Measurements from ENCODE around the gene PCDHGA8. TPM values are rescaled to one million over a fixed set of nuclear protein-coding genes. Genes with fewer than 3 reads are reported as not detected.
"Not testable (repeated sequence)": the region's sequence is repeated elsewhere in the genome, so short reads cannot be mapped to it uniquely, and the experiment has no call there.

PCDHGA8 gene
- total and polyA plus RNA-seq, 2 of the 13 experiments (the other 11 are each of a cell fraction or from before 2014, with no cell fraction given) = 0.05 to 0.29 TPM

DNA sequence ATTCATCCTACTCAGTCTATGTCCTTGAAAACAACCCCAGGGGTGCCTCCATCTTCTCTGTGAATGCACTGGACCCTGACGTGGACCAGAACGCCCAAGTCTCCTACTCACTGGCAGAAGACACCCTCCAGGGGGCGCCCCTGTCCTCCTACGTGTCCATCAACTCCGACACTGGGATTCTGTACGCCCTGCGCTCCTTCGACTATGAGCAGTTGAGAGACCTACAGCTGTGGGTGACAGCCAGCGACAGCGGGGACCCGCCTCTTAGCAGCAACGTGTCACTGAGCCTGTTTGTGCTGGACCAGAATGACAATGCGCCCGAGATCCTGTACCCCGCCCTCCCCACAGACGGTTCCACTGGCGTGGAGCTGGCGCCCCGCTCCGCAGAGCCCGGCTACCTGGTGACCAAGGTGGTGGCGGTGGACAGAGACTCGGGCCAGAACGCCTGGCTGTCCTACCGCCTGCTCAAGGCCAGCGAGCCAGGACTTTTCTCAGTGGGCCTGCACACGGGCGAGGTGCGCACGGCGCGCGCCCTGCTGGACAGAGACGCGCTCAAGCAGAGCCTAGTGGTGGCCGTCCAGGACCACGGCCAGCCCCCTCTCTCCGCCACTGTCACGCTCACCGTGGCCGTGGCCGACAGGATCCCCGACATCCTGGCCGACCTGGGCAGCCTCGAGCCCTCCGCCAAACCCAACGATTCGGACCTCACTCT lies 16.8 kb upstream of the PCDHGA8 start:
- FAIRE-seq; H3K4me2 ChIP-seq (ENCODE audit: low read depth, low read length); H3K4me1 ChIP-seq (ENCODE audit: insufficient read depth, low read length); POLR2A ChIA-PET; H4K20me1 ChIP-seq (ENCODE audit: insufficient read depth, low read length); H3K27me3 ChIP-seq (ENCODE audit: control insufficient read depth in 1 of 2, insufficient read depth in 2 of 2, low read length in 2 of 2); CTCF ChIA-PET (ENCODE audit: low intra/inter-chr PET ratio, low total read pairs); H3K4me3 ChIP-seq (replicated peaks in 1 of 3; ENCODE audit: insufficient read depth in 1 of 3, low read depth in 2 of 3, low read length in 3 of 3); H2AFZ ChIP-seq (ENCODE audit: low read length); H3K36me3 ChIP-seq (replicated peaks in 1 of 2; ENCODE audit: control insufficient read depth in 1 of 2, insufficient read depth in 2 of 2, low read length in 2 of 2); DNase-seq (ENCODE audit: low spot score); H3K79me2 ChIP-seq (ENCODE audit: insufficient read depth, low read length); H3K9ac ChIP-seq (ENCODE audit: insufficient read depth, low read depth, low read length); H3K27ac ChIP-seq (ENCODE audit: extremely low read length, insufficient read depth, low read length); ATAC-seq; BruUV-seq (replicated peaks); in situ Hi-C loops (cut with HindIII; ENCODE audit: extremely low pct_ligation_motif_present, low pct_unique_long_range_greater_than_20kb); intact Hi-C loops (cut with micrococcal nuclease; ENCODE audit: unreplicated experiment): not testable (repeated sequence)
- peaks cover 47% of the 10 kb centered on the region for H3K9me3 ChIP-seq (ENCODE audit: low read length)
- 66% methylated on average over 18 of the region's 48 CpGs for WGBS (ENCODE audit: low lambda C conversion rate)

DNA sequence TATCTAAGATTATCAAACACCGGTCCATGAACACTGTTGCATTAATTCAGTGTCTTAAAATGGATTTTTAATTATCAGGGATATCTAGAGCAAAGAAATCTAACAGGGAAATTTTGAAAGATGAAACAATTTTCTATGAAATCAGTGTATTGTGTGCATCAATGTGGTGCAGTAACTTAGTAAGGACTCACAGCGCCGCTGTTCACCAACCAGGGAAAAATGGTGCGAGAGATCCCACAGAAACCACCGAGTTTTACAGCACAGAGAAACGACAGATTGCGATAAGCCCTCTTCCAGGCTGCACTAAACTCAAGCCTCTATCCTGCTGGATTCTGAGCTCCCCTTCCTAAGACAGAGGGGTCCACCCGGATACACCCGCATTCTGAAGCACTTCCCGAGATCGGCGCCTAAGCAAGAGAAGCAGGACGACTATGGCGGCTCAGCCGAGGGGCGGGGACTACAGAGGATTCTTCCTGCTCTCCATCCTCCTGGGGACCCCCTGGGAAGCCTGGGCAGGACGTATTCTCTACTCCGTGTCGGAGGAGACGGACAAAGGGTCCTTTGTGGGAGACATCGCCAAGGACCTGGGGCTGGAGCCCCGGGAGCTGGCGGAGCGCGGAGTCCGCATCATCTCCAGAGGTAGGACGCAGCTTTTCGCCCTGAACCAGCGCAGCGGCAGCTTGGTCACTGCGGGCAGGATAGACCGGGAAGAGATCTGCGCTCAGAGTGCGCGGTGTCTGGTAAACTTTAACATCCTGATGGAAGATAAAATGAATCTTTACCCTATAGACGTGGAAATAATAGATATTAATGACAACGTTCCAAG lies 9.8 kb upstream of the PCDHGA8 start, which contains the start of gene PCDHGA7:
TSS of gene PCDHGA7 (plus strand) at position 274 of the 826 bp plus-strand sequence. CDS start at position 432, 158 bp downstream.
- POLR2A ChIA-PET = no interaction called here
- H2AFZ ChIP-seq (ENCODE audit: low read length) = no peak within 1 kb of the TSS
- H3K4me3 ChIP-seq (replicated peaks in 1 of 3; ENCODE audit: insufficient read depth in 1 of 3, low read depth in 2 of 3, low read length in 3 of 3) = no peak within 1 kb of the TSS
- 75% methylated on average over 37 of the region's 37 CpGs for WGBS (ENCODE audit: low lambda C conversion rate)
- H3K27ac ChIP-seq (ENCODE audit: extremely low read length, insufficient read depth, low read length) = no peak within 1 kb of the TSS
- CTCF ChIA-PET (ENCODE audit: low intra/inter-chr PET ratio, low total read pairs) = no interaction called here
- H3K9ac ChIP-seq (ENCODE audit: insufficient read depth, low read depth, low read length) = no peak within 1 kb of the TSS
- FAIRE-seq = no peak
- no peaks in the 10 kb centered on the region; the same call in 1 of the 2 replicates for H3K9me3 ChIP-seq (ENCODE audit: low read length)
- DNase-seq (ENCODE audit: low spot score) = no peak
- intact Hi-C loops (cut with micrococcal nuclease; ENCODE audit: unreplicated experiment) = no loop called here
- no peaks in the 10 kb centered on the region for H3K4me1 ChIP-seq (ENCODE audit: insufficient read depth, low read length)
- BruUV-seq (replicated peaks) = no TSS peak
- ATAC-seq = no peak
- H4K20me1 ChIP-seq (ENCODE audit: insufficient read depth, low read length) = no peaks in the 10 kb centered on the region
- H3K4me2 ChIP-seq (ENCODE audit: low read depth, low read length) = no peak within 1 kb of the TSS
- no peaks in the 10 kb centered on the region for H3K27me3 ChIP-seq (ENCODE audit: control insufficient read depth in 1 of 2, insufficient read depth in 2 of 2, low read length in 2 of 2)
- in situ Hi-C loops (cut with HindIII; ENCODE audit: extremely low pct_ligation_motif_present, low pct_unique_long_range_greater_than_20kb) = no loop called here
- H3K79me2 ChIP-seq (ENCODE audit: insufficient read depth, low read length) = no peaks in the 10 kb centered on the region
- H3K36me3 ChIP-seq (replicated peaks in 1 of 2; ENCODE audit: control insufficient read depth in 1 of 2, insufficient read depth in 2 of 2, low read length in 2 of 2) = no peaks in the 10 kb centered on the region
- TF ChIP-seq, protein P1, sequence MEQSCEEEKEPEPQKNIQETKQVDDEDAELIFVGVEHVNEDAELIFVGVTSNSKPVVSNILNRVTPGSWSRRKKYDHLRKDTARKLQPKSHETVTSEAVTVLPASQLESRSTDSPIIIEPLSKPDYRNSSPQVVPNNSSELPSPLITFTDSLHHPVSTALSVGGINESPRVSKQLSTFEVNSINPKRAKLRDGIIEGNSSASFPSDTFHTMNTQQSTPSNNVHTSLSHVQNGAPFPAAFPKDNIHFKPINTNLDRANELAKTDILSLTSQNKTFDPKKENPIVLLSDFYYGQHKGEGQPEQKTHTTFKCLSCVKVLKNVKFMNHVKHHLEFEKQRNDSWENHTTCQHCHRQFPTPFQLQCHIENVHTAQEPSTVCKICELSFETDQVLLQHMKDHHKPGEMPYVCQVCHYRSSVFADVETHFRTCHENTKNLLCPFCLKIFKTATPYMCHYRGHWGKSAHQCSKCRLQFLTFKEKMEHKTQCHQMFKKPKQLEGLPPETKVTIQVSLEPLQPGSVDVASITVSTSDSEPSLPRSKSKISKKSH (CRISPR knock-in tag; IDR thresholded peaks at IDR 0.05; ENCODE audit: borderline replicate concordance) = no peak

All from HepG2 (cell line).